ENCODE measurements around the gene LURAP1L. TPM values are rescaled to one million over a fixed set of nuclear protein-coding genes. Genes with fewer than 3 reads are reported as not detected.
A peak's percentile ranks its signal among the peaks of the same experiment; 100 is the strongest.

The LURAP1L gene
- total RNA-seq, 2 donors from 2014 or later: 19.3 to 42.5 TPM

- Histone ChIP-seq H3K27ac (peak overlapping the region; percentile 96), H3K9me3 (no peaks in the 10 kb centered on the region), H3K9ac (ENCODE audit: low read depth in 2 of 2, low read length in 2 of 2) (peak overlapping the region; percentile 76 to 96), H3K27me3 (no peaks in the 10 kb centered on the region), H3K4me3 (peak overlapping the region; percentile 69), H3K36me3 (no peaks in the 10 kb centered on the region), H3K4me1 (no peaks in the 10 kb centered on the region)
- intact Hi-C loops (cut with DNase I): loop anchor here (5.0 kb wide), 2 partner anchors 41 to 106 kb away; no protein-coding TSS in a partner anchor
- no peak for TF ChIP-seq CTCF (IDR thresholded peaks at IDR 0.05)
- peak; percentile 77 for DNase-seq
These were observed 1.1 kb downstream of the LURAP1L start for GRCh38 chr9:12775679-12776512.

GRCh38 chr9:12776513-12777055, 1.8 kb downstream of the LURAP1L start:
- TF ChIP-seq CTCF (IDR thresholded peaks at IDR 0.05): no peak
- no peaks in the 10 kb centered on the region for H3K36me3 ChIP-seq
- DNase-seq: peak; percentile 91
- H3K4me1 ChIP-seq: no peaks in the 10 kb centered on the region
- peak overlapping the region in 1 of 2 donors; percentile 96 for H3K9ac ChIP-seq (ENCODE audit: low read depth in 2 of 2, low read length in 2 of 2)
- H3K9me3 ChIP-seq: no peaks in the 10 kb centered on the region
- H3K27ac ChIP-seq: peak overlapping the region; percentile 96
- H3K4me3 ChIP-seq: peak overlapping the region; percentile 69
- intact Hi-C loops (cut with DNase I): loop anchor here (5.0 kb wide), 2 partner anchors 41 to 106 kb away; no protein-coding TSS in a partner anchor
- no peaks in the 10 kb centered on the region for H3K27me3 ChIP-seq

GRCh38 chr9:12777121-12778022, 2.6 kb downstream of the LURAP1L start:
- peak overlapping the region in 1 of 2 donors; percentile 96 for H3K9ac ChIP-seq (ENCODE audit: low read depth in 2 of 2, low read length in 2 of 2)
- intact Hi-C loops (cut with DNase I): loop anchor here (5.0 kb wide), 2 partner anchors 40 to 105 kb away; no protein-coding TSS in a partner anchor

GRCh38 chr9:12778389-12778788, 3.6 kb downstream of the LURAP1L start:
- intact Hi-C loops (cut with DNase I): loop anchor here (5.0 kb wide), 2 partner anchors 39 to 104 kb away; no protein-coding TSS in a partner anchor
- H3K36me3 ChIP-seq: no peaks in the 10 kb centered on the region
- no peaks in the 10 kb centered on the region for H3K4me1 ChIP-seq
- no peak for DNase-seq
- TF ChIP-seq CTCF (IDR thresholded peaks at IDR 0.05): no peak
- no peak overlapping the region for H3K9ac ChIP-seq (ENCODE audit: low read depth in 2 of 2, low read length in 2 of 2)
- no peaks in the 10 kb centered on the region for H3K27me3 ChIP-seq
- no peak overlapping the region for H3K4me3 ChIP-seq
- no peaks in the 10 kb centered on the region for H3K9me3 ChIP-seq
- peak overlapping the region; percentile 17 for H3K27ac ChIP-seq

More at GRCh38 chr9:12777121-12778022, 2.6 kb downstream of the LURAP1L start:
- H3K4me1 ChIP-seq: no peaks in the 10 kb centered on the region
- peak overlapping the region; percentile 69 for H3K4me3 ChIP-seq
- TF ChIP-seq CTCF (IDR thresholded peaks at IDR 0.05): no peak
- no peak for DNase-seq
- no peaks in the 10 kb centered on the region for H3K36me3 ChIP-seq
- peak overlapping the region; percentile 96 for H3K27ac ChIP-seq
- no peaks in the 10 kb centered on the region for H3K27me3 ChIP-seq
- H3K9me3 ChIP-seq: no peaks in the 10 kb centered on the region

GRCh38 chr9:12781226-12781733, 6.5 kb downstream of the LURAP1L start:
- no peak for TF ChIP-seq CTCF (IDR thresholded peaks at IDR 0.05)
- Histone ChIP-seq H3K4me3 (no peak overlapping the region), H3K36me3 (no peaks in the 10 kb centered on the region), H3K4me1 (no peaks in the 10 kb centered on the region), H3K27me3 (no peaks in the 10 kb centered on the region), H3K9me3 (no peaks in the 10 kb centered on the region), H3K27ac (no peak overlapping the region), H3K9ac (ENCODE audit: low read depth in 2 of 2, low read length in 2 of 2) (no peak overlapping the region)
- intact Hi-C loops (cut with DNase I): no loop called here
- DNase-seq: no peak

All from colonic mucosa (tissue), 4 donors.